T-cell (primary cell): ENCODE results near the gene TSPAN13. TPM values are rescaled to one million over a fixed set of nuclear protein-coding genes. Genes with fewer than 3 reads are reported as not detected.
A peak's percentile ranks its signal among the peaks of the same experiment; 100 is the strongest.

ENCODE experiments used
- ATAC-seq, 4 experiments: fragments of 200-7000 bp in 3 of 4; fragments of 150-1000 bp in 1 of 4; cut with Tn5 transposase; replicated peaks in 1 of 4; 1 replicate in 3 of 4; 2 replicates in 1 of 4; pipeline ENCODE4 v1.10.0; 2021; ENCODE audit warnings: moderate library complexity in 3 of 4, mild to moderate bottlenecking in 2 of 4, moderate number of reproducible peaks in 1 of 4
- CTCF ChIA-PET, 2 donors: fragments of 300-600 bp; sonication (Branson Sonifier 250); formaldehyde crosslinking; loops; one replicate each; lab custom pipeline; 2022; ENCODE audit warnings: antibody characterized with exemption in 2 of 2; lab: Charles Lee
- POLR2A ChIA-PET, 2 donors: fragments of 300-600 bp; sonication (Branson Sonifier 250); formaldehyde crosslinking; loops; one replicate each; lab custom pipeline; 2022; ENCODE audit warnings: antibody characterized with exemption in 2 of 2; lab: Charles Lee
- DNase-seq, 35 experiments: peaks; one replicate each; pipeline versions ENCODE4 v3.0.0 to v3.0.0-alpha.2; 2013 to 2023
- H3K27ac ChIP-seq: one replicate; pipeline ENCODE4 v1.5.1; 2013; ENCODE audit warnings: low read length
- H3K27me3 ChIP-seq, 2 experiments: replicated peaks in 1 of 2; 1 replicate in 1 of 2; 2 replicates in 1 of 2; pipeline versions ENCODE4 v1.6.1 to v1.7.0; 2013; ENCODE audit warnings: low read length in 1 of 2, mixed read lengths in 1 of 2; ENCODE audit not compliant: control insufficient read depth in 2 of 2, insufficient read depth in 2 of 2; ENCODE audit errors: extremely low read depth in 1 of 2
- H3K36me3 ChIP-seq, 2 donors: 1 replicate in 1 of 2; 2 replicates in 1 of 2; pipeline versions ENCODE4 v1.6.1 to v1.7.0; 2013; ENCODE audit warnings: low read length in 1 of 2; ENCODE audit not compliant: control insufficient read depth in 2 of 2, insufficient read depth in 1 of 2; ENCODE audit errors: extremely low read depth in 1 of 2
- H3K4me1 ChIP-seq, 2 experiments: 1 replicate in 1 of 2; 2 replicates in 1 of 2; pipeline versions ENCODE4 v1.6.1 to v1.7.0; 2013; ENCODE audit warnings: low read length in 2 of 2, mixed read lengths in 1 of 2; ENCODE audit not compliant: insufficient read depth in 2 of 2, control insufficient read depth in 1 of 2; ENCODE audit errors: extremely low read depth in 1 of 2
- H3K4me3 ChIP-seq, 2 donors: 1 replicate in 1 of 2; 2 replicates in 1 of 2; pipeline versions ENCODE4 v1.5.1 to v1.7.0; 2013; ENCODE audit warnings: mild to moderate bottlenecking in 2 of 2, low read length in 1 of 2, moderate library complexity in 1 of 2; ENCODE audit not compliant: control insufficient read depth in 1 of 2; ENCODE audit errors: extremely low read depth in 1 of 2
- H3K9me3 ChIP-seq: 2 replicates; pipeline ENCODE4 v1.7.0; 2013
- H3K27ac Mint-ChIP-seq, 2 donors: one replicate each; pipeline ENCODE4 v1.8.0; 2020 to 2021; ENCODE audit warnings: mild to moderate bottlenecking in 2 of 2, mixed read lengths in 2 of 2
- H3K27me3 Mint-ChIP-seq, 2 donors: one replicate each; pipeline ENCODE4 v1.8.0; 2021 to 2022; ENCODE audit warnings: mixed read lengths in 2 of 2
- H3K36me3 Mint-ChIP-seq: one replicate; pipeline ENCODE4 v1.8.0; 2021; ENCODE audit warnings: mixed read lengths
- H3K4me1 Mint-ChIP-seq, 3 donors: one replicate each; pipeline ENCODE4 v1.8.0; 2020 to 2022; ENCODE audit warnings: mixed read lengths in 3 of 3, mild to moderate bottlenecking in 1 of 3
- H3K4me3 Mint-ChIP-seq, 3 donors: one replicate each; pipeline ENCODE4 v1.8.0; 2020 to 2022; ENCODE audit warnings: mild to moderate bottlenecking in 3 of 3, mixed read lengths in 3 of 3, moderate library complexity in 3 of 3
- H3K9me3 Mint-ChIP-seq, 3 donors: one replicate each; pipeline ENCODE4 v1.8.0; 2020 to 2022; ENCODE audit warnings: mixed read lengths in 3 of 3
- WGBS: methylation state at CpG from one replicate; pipeline ENCODE4 v1.1.5; 2013; ENCODE audit warnings: missing lambda C conversion rate; ENCODE audit not compliant: insufficient coverage; 5-methylcytosine and 5-hydroxymethylcytosine counted together
- total RNA-seq, 35 experiments: library from RNA in 6 of 35; stranded (reverse) in 6 of 35; fragments of 120-200 nt in 1 of 35; gene quantifications; one replicate each; pipeline versions ENCODE4 v1.2.1 to v1.2.4 and lab custom pipeline; 2013 to 2026

TSPAN13 gene
- total RNA-seq, 5 donors from 2014 or later (not counting 1 experiment from before 2014, with no cell fraction given): 0.73 to 2.0 (median 0.98) TPM

DNA sequence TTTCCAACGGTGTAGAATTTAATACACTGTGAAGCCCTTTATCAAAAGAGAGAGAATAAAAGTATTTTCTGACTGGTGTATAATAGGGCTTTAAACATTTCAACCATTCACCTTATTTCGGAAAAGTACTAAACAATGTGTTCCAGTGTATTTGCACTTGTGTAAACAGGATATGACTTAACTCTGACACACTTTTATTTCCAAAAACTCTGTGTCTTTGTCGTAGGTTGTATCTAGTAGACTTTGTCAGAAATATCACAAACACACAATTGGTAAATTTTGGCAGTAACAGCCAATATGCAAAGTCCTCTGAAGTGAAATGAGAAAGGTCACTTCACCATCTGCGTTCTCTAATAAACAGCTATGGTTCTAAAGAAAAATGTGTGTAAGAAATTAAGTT is 10.3 kb upstream of the TSPAN13 start:
- no CpG with 5 or more reads among the region's 4 CpGs for WGBS
- CTCF ChIA-PET: interaction anchor here in 1 of 2 donors (0.5 kb wide), 1 partner anchor 1143 kb away, joined by 9 read pairs; no protein-coding TSS in a partner anchor
- H3K4me1 Mint-ChIP-seq: no peaks in the 10 kb centered on the region
- H3K36me3 Mint-ChIP-seq: no peaks in the 10 kb centered on the region
- Histone ChIP-seq H3K27me3 (peaks cover 0 to 5% of the 10 kb centered on the region in 2 experiments), H3K4me3 (no peak overlapping the region), H3K9me3 (no peaks in the 10 kb centered on the region), H3K4me1 (no peaks in the 10 kb centered on the region), H3K27ac (no peak overlapping the region), H3K36me3 (no peaks in the 10 kb centered on the region)
- POLR2A ChIA-PET: no interaction called here
- H3K27ac Mint-ChIP-seq: no peak overlapping the region
- no peaks in the 10 kb centered on the region for H3K27me3 Mint-ChIP-seq
- H3K9me3 Mint-ChIP-seq: no peaks in the 10 kb centered on the region
- H3K4me3 Mint-ChIP-seq: no peak overlapping the region
- ATAC-seq (no peak), DNase-seq (no peak)

- no peak for ATAC-seq
- H3K9me3 ChIP-seq: no peaks in the 10 kb centered on the region
- H3K27me3 Mint-ChIP-seq: peaks cover 0 to 5% of the 10 kb centered on the region in 2 donors
- H3K9me3 Mint-ChIP-seq: no peaks in the 10 kb centered on the region
- no peaks in the 10 kb centered on the region for H3K4me1 Mint-ChIP-seq
- H3K4me3 Mint-ChIP-seq: no peak overlapping the region
- WGBS: 89% methylated on average over 3 of the region's 6 CpGs
- ChIA-PET POLR2A (interaction anchor here in 1 of 2 donors (0.6 kb wide), 1 partner anchor 124 kb away, joined by 4 read pairs; no protein-coding TSS in a partner anchor), CTCF (no interaction called here)
- no peak overlapping the region for H3K27ac ChIP-seq
- H3K36me3 ChIP-seq: no peaks in the 10 kb centered on the region
- peaks cover 0 to 5% of the 10 kb centered on the region in 2 experiments for H3K27me3 ChIP-seq
- no peak for DNase-seq
- H3K27ac Mint-ChIP-seq: no peak overlapping the region
- no peaks in the 10 kb centered on the region for H3K36me3 Mint-ChIP-seq
- H3K4me3 ChIP-seq: no peak overlapping the region
- H3K4me1 ChIP-seq: no peaks in the 10 kb centered on the region
These were observed 8.9 kb upstream of the TSPAN13 start for GRCh38 chr7:16744518-16745250.

- Mint-ChIP-seq H3K9me3 (no peaks in the 10 kb centered on the region), H3K4me3 (no peak overlapping the region), H3K36me3 (no peaks in the 10 kb centered on the region), H3K27me3 (peaks cover 0 to 5% of the 10 kb centered on the region in 2 donors), H3K4me1 (no peaks in the 10 kb centered on the region), H3K27ac (no peak overlapping the region)
- Histone ChIP-seq H3K27ac (no peak overlapping the region), H3K4me3 (no peak overlapping the region), H3K4me1 (no peaks in the 10 kb centered on the region), H3K27me3 (peaks cover 0 to 5% of the 10 kb centered on the region in 2 experiments), H3K36me3 (no peaks in the 10 kb centered on the region), H3K9me3 (no peaks in the 10 kb centered on the region)
- DNase-seq (no peak), ATAC-seq (no peak)
- ChIA-PET CTCF (no interaction called here), POLR2A (no interaction called here)
- no CpG with 5 or more reads among the region's 2 CpGs for WGBS
These were observed 7.9 kb upstream of the TSPAN13 start for GRCh38 chr7:16745645-16746044.

DNA sequence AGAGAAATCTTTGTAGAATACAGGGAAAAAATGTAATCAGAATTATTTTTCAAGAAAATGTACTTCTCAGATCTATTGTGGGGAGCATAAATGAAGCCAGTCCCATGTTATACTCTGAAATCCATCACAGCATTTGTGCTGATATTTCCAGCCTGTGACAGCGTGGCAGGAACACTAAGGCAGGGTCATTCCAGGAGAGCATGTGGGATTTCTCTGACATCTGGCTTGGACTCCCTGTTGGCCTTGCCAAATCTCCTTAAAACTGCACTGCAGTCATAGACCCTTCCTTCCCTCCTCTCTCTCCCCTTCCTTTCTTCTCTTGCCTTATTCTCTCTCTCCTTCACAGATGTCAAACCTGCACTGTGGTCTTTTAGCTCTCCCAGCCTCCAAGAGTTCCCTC is 6.5 kb upstream of the TSPAN13 start:
- H3K36me3 Mint-ChIP-seq: no peaks in the 10 kb centered on the region
- DNase-seq: no peak
- POLR2A ChIA-PET: interaction anchor here in 1 of 2 donors (0.7 kb wide), 1 partner anchor 113 kb away, joined by 9 read pairs; no protein-coding TSS in a partner anchor

GRCh38 chr7:16753932-16754855 is 639 bp downstream of the TSPAN13 start:
- Mint-ChIP-seq H3K27me3 (peaks cover 23% of the 10 kb centered on the region in 2 donors), H3K36me3 (no peaks in the 10 kb centered on the region), H3K9me3 (no peaks in the 10 kb centered on the region), H3K27ac (peak overlapping the region in 1 of 2 donors; percentile 51), H3K4me1 (peaks cover 10 to 17% (median 10%) of the 10 kb centered on the region in 3 donors), H3K4me3 (peak overlapping the region; percentile 69 to 86 (median 77))
- DNase-seq (peak in 5 of 35 experiments; percentile 1 to 6 (median 1)), ATAC-seq (peak; percentile 26 to 41 (median 34))
- Histone ChIP-seq H3K9me3 (no peaks in the 10 kb centered on the region), H3K27me3 (peaks cover 2 to 22% of the 10 kb centered on the region in 2 experiments), H3K36me3 (no peaks in the 10 kb centered on the region), H3K27ac (no peak overlapping the region), H3K4me3 (peak overlapping the region; percentile 40 to 90), H3K4me1 (peaks cover 3 to 12% of the 10 kb centered on the region in 2 experiments)
- ChIA-PET CTCF (interaction anchor here in 1 of 2 donors (0.6 kb wide), 1 partner anchor 121 kb away, joined by 4 read pairs; no protein-coding TSS in a partner anchor), POLR2A (interaction anchor here (0.6 to 0.7 kb wide), 2 partner anchors 126 to 333 kb away, joined by 3 to 8 read pairs; partner anchors contain the start of gene CRPPA (in 1 of the 2))
- 2% methylated on average over 49 of the region's 58 CpGs for WGBS

More for the DNA sequence above, 6.5 kb upstream of the TSPAN13 start:
- CTCF ChIA-PET: no interaction called here
- Histone ChIP-seq H3K9me3 (no peaks in the 10 kb centered on the region), H3K4me3 (no peak overlapping the region), H3K36me3 (no peaks in the 10 kb centered on the region), H3K4me1 (no peaks in the 10 kb centered on the region), H3K27ac (no peak overlapping the region), H3K27me3 (peaks cover 0 to 9% of the 10 kb centered on the region in 2 experiments)
- Mint-ChIP-seq H3K27me3 (peaks cover 3 to 7% of the 10 kb centered on the region in 2 donors), H3K9me3 (no peaks in the 10 kb centered on the region), H3K27ac (no peak overlapping the region), H3K4me3 (no peak overlapping the region), H3K4me1 (no peaks in the 10 kb centered on the region)
- WGBS: 78% methylated on average over 1 of the region's 1 CpG
- no peak for ATAC-seq
